ENCODE measurements around the gene ST8SIA1.

The ST8SIA1 gene

GRCh38 chr12:22366181-22366580, 31.7 kb upstream of the ST8SIA1 start:
- TF ChIP-seq, protein P1, sequence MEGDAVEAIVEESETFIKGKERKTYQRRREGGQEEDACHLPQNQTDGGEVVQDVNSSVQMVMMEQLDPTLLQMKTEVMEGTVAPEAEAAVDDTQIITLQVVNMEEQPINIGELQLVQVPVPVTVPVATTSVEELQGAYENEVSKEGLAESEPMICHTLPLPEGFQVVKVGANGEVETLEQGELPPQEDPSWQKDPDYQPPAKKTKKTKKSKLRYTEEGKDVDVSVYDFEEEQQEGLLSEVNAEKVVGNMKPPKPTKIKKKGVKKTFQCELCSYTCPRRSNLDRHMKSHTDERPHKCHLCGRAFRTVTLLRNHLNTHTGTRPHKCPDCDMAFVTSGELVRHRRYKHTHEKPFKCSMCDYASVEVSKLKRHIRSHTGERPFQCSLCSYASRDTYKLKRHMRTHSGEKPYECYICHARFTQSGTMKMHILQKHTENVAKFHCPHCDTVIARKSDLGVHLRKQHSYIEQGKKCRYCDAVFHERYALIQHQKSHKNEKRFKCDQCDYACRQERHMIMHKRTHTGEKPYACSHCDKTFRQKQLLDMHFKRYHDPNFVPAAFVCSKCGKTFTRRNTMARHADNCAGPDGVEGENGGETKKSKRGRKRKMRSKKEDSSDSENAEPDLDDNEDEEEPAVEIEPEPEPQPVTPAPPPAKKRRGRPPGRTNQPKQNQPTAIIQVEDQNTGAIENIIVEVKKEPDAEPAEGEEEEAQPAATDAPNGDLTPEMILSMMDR (IDR thresholded peaks at IDR 0.05) = no peak
- no peak overlapping the region for H3K27ac Mint-ChIP-seq
- DNase-seq = peak; percentile 6

GRCh38 chr12:22361785-22362184, 27.3 kb upstream of the ST8SIA1 start:
- no peaks in the 10 kb centered on the region for H3K36me3 Mint-ChIP-seq (ENCODE audit: low read depth)
- no peak overlapping the region for H3K4me3 Mint-ChIP-seq
- peaks cover 9% of the 10 kb centered on the region for H3K4me1 Mint-ChIP-seq
- H3K27me3 Mint-ChIP-seq (ENCODE audit: low read depth, poor library complexity) = no peaks in the 10 kb centered on the region
- no peak for DNase-seq
- H3K27ac Mint-ChIP-seq = no peak overlapping the region
- peaks cover 18% of the 10 kb centered on the region for H3K9me3 Mint-ChIP-seq
- TF ChIP-seq, protein P1 (IDR thresholded peaks at IDR 0.05) = no peak

More at GRCh38 chr12:22366181-22366580, 31.7 kb upstream of the ST8SIA1 start:
- no peak overlapping the region for H3K4me3 Mint-ChIP-seq
- peaks cover 50% of the 10 kb centered on the region for H3K9me3 Mint-ChIP-seq
- H3K27me3 Mint-ChIP-seq (ENCODE audit: low read depth, poor library complexity) = peaks cover 3% of the 10 kb centered on the region
- H3K36me3 Mint-ChIP-seq (ENCODE audit: low read depth) = no peaks in the 10 kb centered on the region
- H3K4me1 Mint-ChIP-seq = peaks cover 9% of the 10 kb centered on the region

GRCh38 chr12:22360774-22361173, 26.3 kb upstream of the ST8SIA1 start:
- TF ChIP-seq, protein P1 (IDR thresholded peaks at IDR 0.05) = no peak
- DNase-seq = no peak
- no peaks in the 10 kb centered on the region for H3K36me3 Mint-ChIP-seq (ENCODE audit: low read depth)
- H3K4me1 Mint-ChIP-seq = peaks cover 2% of the 10 kb centered on the region
- no peaks in the 10 kb centered on the region for H3K27me3 Mint-ChIP-seq (ENCODE audit: low read depth, poor library complexity)
- H3K27ac Mint-ChIP-seq = no peak overlapping the region
- no peak overlapping the region for H3K4me3 Mint-ChIP-seq
- H3K9me3 Mint-ChIP-seq = peaks cover 15% of the 10 kb centered on the region

DNA sequence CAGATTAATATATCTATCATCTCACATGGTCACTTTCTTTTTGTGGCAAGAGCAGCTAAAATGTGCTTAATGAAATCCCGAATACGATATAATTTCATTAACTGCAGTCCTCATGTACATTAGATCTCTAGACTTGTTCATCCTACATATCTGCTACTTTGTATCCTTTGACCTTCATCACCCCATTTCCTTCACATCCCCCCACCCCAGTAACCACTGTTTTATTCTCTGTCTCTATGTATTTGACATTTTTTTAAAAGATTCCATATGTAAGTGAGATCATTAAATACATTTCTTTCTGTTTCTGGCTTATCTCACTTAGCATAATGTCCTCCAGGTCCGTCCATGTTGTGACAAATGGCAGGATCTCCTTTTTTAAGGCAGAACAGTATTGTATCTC, 23.0 kb upstream of the ST8SIA1 start:
- Mint-ChIP-seq H3K36me3 (ENCODE audit: low read depth) (no peaks in the 10 kb centered on the region), H3K27me3 (ENCODE audit: low read depth, poor library complexity) (no peaks in the 10 kb centered on the region), H3K27ac (no peak overlapping the region), H3K9me3 (peaks cover 5% of the 10 kb centered on the region), H3K4me1 (no peaks in the 10 kb centered on the region), H3K4me3 (no peak overlapping the region)
- TF ChIP-seq, protein P1 (IDR thresholded peaks at IDR 0.05) = no peak
- no peak for DNase-seq

- H3K27ac Mint-ChIP-seq = no peak overlapping the region
- no peak overlapping the region for H3K4me3 Mint-ChIP-seq
Observed at GRCh38 chr12:22356231-22356630, 21.7 kb upstream of the ST8SIA1 start.

GRCh38 chr12:22355011-22355580, 20.6 kb upstream of the ST8SIA1 start:
- TF ChIP-seq, protein P1 (IDR thresholded peaks at IDR 0.05) = no peak
- Mint-ChIP-seq H3K4me3 (no peak overlapping the region), H3K9me3 (no peaks in the 10 kb centered on the region), H3K4me1 (no peaks in the 10 kb centered on the region), H3K27me3 (ENCODE audit: low read depth, poor library complexity) (peaks cover 2% of the 10 kb centered on the region), H3K36me3 (ENCODE audit: low read depth) (no peaks in the 10 kb centered on the region), H3K27ac (no peak overlapping the region)
- no peak for DNase-seq

More at GRCh38 chr12:22356231-22356630, 21.7 kb upstream of the ST8SIA1 start:
- DNase-seq = no peak
- Mint-ChIP-seq H3K36me3 (ENCODE audit: low read depth) (no peaks in the 10 kb centered on the region), H3K27me3 (ENCODE audit: low read depth, poor library complexity) (no peaks in the 10 kb centered on the region), H3K4me1 (no peaks in the 10 kb centered on the region), H3K9me3 (no peaks in the 10 kb centered on the region)
- TF ChIP-seq, protein P1 (IDR thresholded peaks at IDR 0.05) = no peak

All from nephron progenitor cell (in vitro differentiated cells).